ENCODE results near the gene CDC25C. TPM values are rescaled to one million over a fixed set of nuclear protein-coding genes. Genes with fewer than 3 reads are reported as not detected.

CDC25C gene
- total and polyA plus RNA-seq, 9 of the 15 experiments (the other 6 are each of a cell fraction or from before 2014, with no cell fraction given), result 19.1 to 63.7 (median 31.9) TPM

DNA sequence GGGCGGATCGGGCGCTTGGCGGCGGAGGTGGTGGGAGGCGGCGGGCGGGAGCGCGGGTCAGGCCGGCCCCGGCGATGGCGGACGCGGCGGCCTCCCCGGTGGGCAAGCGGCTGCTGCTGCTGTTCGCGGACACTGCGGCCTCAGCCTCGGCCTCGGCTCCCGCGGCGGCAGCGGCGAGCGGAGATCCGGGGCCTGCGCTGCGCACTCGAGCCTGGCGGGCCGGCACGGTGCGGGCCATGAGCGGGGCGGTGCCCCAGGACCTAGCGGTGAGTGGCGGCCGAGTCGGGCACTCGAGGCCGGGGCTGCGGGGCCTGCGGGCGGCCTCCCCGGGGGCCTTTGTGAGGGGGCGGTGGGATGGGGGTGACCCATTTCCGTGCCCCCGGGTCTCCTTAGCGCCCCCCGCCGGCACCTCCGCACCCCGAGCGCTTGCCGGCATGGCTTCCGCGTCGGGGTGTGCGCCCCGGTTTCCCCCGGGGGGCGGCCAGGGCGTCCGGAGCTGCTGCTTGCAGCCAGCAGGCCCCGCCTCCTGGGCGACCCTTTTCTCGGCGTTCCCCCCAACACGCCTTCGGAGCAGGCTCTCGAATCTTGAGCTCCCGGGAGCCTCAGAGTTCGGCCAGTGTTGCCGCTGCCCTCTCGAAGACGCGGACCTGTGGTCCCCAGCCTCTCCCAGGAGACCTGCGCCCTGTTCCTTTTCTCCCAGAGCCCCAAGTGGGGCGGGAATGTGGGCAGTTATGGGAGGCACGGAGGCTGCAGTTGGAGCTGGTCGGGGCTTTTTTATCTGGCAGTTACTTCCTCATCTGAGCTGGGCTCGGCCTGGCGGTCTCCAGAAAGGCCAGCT is 21.3 kb upstream of the CDC25C start (continued):
- TF ChIP-seq, protein P1, sequence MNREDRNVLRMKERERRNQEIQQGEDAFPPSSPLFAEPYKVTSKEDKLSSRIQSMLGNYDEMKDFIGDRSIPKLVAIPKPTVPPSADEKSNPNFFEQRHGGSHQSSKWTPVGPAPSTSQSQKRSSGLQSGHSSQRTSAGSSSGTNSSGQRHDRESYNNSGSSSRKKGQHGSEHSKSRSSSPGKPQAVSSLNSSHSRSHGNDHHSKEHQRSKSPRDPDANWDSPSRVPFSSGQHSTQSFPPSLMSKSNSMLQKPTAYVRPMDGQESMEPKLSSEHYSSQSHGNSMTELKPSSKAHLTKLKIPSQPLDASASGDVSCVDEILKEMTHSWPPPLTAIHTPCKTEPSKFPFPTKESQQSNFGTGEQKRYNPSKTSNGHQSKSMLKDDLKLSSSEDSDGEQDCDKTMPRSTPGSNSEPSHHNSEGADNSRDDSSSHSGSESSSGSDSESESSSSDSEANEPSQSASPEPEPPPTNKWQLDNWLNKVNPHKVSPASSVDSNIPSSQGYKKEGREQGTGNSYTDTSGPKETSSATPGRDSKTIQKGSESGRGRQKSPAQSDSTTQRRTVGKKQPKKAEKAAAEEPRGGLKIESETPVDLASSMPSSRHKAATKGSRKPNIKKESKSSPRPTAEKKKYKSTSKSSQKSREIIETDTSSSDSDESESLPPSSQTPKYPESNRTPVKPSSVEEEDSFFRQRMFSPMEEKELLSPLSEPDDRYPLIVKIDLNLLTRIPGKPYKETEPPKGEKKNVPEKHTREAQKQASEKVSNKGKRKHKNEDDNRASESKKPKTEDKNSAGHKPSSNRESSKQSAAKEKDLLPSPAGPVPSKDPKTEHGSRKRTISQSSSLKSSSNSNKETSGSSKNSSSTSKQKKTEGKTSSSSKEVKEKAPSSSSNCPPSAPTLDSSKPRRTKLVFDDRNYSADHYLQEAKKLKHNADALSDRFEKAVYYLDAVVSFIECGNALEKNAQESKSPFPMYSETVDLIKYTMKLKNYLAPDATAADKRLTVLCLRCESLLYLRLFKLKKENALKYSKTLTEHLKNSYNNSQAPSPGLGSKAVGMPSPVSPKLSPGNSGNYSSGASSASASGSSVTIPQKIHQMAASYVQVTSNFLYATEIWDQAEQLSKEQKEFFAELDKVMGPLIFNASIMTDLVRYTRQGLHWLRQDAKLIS (CRISPR knock-in tag; IDR thresholded peaks at IDR 0.05), result peak; percentile 77; the same call in 1 of the 2 replicates
- TF ChIP-seq GATAD2A (IDR thresholded peaks at IDR 0.05), result no peak
- TF ChIP-seq TAF15 (IDR thresholded peaks at IDR 0.05; ENCODE audit: low read depth, low read length), result no peak
- no peak for TF ChIP-seq ZNF324 (CRISPR knock-in tag; IDR thresholded peaks at IDR 0.05)
- no peak for TF ChIP-seq ZNF436 (CRISPR knock-in tag; IDR thresholded peaks at IDR 0.05)
- peak; percentile 76 for TF ChIP-seq POLR2G (IDR thresholded peaks at IDR 0.05; ENCODE audit: low read depth, low read length)
- TF ChIP-seq TBP (optimal IDR thresholded peaks at IDR 0.05; ENCODE audit: low read depth, low read length), result peak; percentile 31
- no peak for TF ChIP-seq RHOXF2B (CRISPR knock-in tag; conservative IDR thresholded peaks at IDR 0.05)
- no peak for TF ChIP-seq PYGO2 (tag; IDR thresholded peaks at IDR 0.05)
- TF ChIP-seq ZNF79 (CRISPR knock-in tag; IDR thresholded peaks at IDR 0.05; ENCODE audit: low read depth), result no peak
- TF ChIP-seq CREB1 (IDR thresholded peaks at IDR 0.05), result no peak; the same call in 1 of the 2 replicates
- no peak for TF ChIP-seq CREB1 (CRISPR knock-in tag; IDR thresholded peaks at IDR 0.05)
- no peak for TF ChIP-seq ZNF561 (CRISPR knock-in tag; conservative IDR thresholded peaks at IDR 0.05)
- TF ChIP-seq XRCC3 (IDR thresholded peaks at IDR 0.05), result no peak
- no peak for TF ChIP-seq BHLHE40 (IDR thresholded peaks at IDR 0.05; ENCODE audit: low read length)
- no peak for TF ChIP-seq TCF3 (CRISPR knock-in tag; IDR thresholded peaks at IDR 0.05)
- TF ChIP-seq ZNF354B (CRISPR knock-in tag; IDR thresholded peaks at IDR 0.05), result no peak
- no peak for TF ChIP-seq ZC3H8 (IDR thresholded peaks at IDR 0.05)
- no peak for TF ChIP-seq U2AF1 (optimal IDR thresholded peaks at IDR 0.05; ENCODE audit: low read depth, low read length)
- TF ChIP-seq, protein P2, sequence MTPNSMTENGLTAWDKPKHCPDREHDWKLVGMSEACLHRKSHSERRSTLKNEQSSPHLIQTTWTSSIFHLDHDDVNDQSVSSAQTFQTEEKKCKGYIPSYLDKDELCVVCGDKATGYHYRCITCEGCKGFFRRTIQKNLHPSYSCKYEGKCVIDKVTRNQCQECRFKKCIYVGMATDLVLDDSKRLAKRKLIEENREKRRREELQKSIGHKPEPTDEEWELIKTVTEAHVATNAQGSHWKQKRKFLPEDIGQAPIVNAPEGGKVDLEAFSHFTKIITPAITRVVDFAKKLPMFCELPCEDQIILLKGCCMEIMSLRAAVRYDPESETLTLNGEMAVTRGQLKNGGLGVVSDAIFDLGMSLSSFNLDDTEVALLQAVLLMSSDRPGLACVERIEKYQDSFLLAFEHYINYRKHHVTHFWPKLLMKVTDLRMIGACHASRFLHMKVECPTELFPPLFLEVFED (CRISPR knock-in tag; conservative IDR thresholded peaks at IDR 0.05), result no peak
- no peak for TF ChIP-seq ERF (CRISPR knock-in tag; IDR thresholded peaks at IDR 0.05)
- TF ChIP-seq MTF1 (CRISPR knock-in tag; IDR thresholded peaks at IDR 0.05; ENCODE audit: borderline replicate concordance), result no peak
- TF ChIP-seq, protein P3, sequence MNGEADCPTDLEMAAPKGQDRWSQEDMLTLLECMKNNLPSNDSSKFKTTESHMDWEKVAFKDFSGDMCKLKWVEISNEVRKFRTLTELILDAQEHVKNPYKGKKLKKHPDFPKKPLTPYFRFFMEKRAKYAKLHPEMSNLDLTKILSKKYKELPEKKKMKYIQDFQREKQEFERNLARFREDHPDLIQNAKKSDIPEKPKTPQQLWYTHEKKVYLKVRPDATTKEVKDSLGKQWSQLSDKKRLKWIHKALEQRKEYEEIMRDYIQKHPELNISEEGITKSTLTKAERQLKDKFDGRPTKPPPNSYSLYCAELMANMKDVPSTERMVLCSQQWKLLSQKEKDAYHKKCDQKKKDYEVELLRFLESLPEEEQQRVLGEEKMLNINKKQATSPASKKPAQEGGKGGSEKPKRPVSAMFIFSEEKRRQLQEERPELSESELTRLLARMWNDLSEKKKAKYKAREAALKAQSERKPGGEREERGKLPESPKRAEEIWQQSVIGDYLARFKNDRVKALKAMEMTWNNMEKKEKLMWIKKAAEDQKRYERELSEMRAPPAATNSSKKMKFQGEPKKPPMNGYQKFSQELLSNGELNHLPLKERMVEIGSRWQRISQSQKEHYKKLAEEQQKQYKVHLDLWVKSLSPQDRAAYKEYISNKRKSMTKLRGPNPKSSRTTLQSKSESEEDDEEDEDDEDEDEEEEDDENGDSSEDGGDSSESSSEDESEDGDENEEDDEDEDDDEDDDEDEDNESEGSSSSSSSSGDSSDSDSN (IDR thresholded peaks at IDR 0.05; ENCODE audit: borderline replicate concordance in 1 of 2, low read depth in 2 of 2, low read length in 2 of 2), result peak; percentile 98 to 99

Data from K562 (cell line).